ENCODE data around the gene WDR5.

Gene WDR5

GRCh38 chr9:134131471-134132207 is 4.2 kb upstream of the WDR5 start:
- in situ Hi-C loops (cut with MboI; ENCODE audit: low sequenced_read_pairs), result no loop called here

- in situ Hi-C loops (cut with MboI; ENCODE audit: low sequenced_read_pairs), result no loop called here
Measured at GRCh38 chr9:134132208-134132870, 3.5 kb upstream of the WDR5 start.

GRCh38 chr9:134134949-134135342 is 936 bp upstream of the WDR5 start:
- in situ Hi-C loops (cut with MboI; ENCODE audit: low sequenced_read_pairs), result no loop called here

GRCh38 chr9:134136118-134136995 is 475 bp downstream of the WDR5 start:
- in situ Hi-C loops (cut with MboI; ENCODE audit: low sequenced_read_pairs), result no loop called here

GRCh38 chr9:134136996-134137299 is 1.1 kb downstream of the WDR5 start:
- in situ Hi-C loops (cut with MboI; ENCODE audit: low sequenced_read_pairs), result no loop called here

- in situ Hi-C loops (cut with MboI; ENCODE audit: low sequenced_read_pairs), result no loop called here
Measured at GRCh38 chr9:134138292-134138691, 2.4 kb downstream of the WDR5 start.

- in situ Hi-C loops (cut with MboI; ENCODE audit: low sequenced_read_pairs), result no loop called here
Measured at GRCh38 chr9:134139081-134139480, 3.2 kb downstream of the WDR5 start.

GRCh38 chr9:134141906-134142305 is 6.0 kb downstream of the WDR5 start:
- in situ Hi-C loops (cut with MboI; ENCODE audit: low sequenced_read_pairs), result no loop called here

- in situ Hi-C loops (cut with MboI; ENCODE audit: low sequenced_read_pairs), result no loop called here
Measured at GRCh38 chr9:134144801-134145200, 8.9 kb downstream of the WDR5 start.

GRCh38 chr9:134145262-134145661 is 9.4 kb downstream of the WDR5 start:
- in situ Hi-C loops (cut with MboI; ENCODE audit: low sequenced_read_pairs), result no loop called here

- in situ Hi-C loops (cut with MboI; ENCODE audit: low sequenced_read_pairs), result no loop called here
Measured at GRCh38 chr9:134146774-134147493, 11.1 kb downstream of the WDR5 start.

GRCh38 chr9:134149380-134149779 is 13.5 kb downstream of the WDR5 start:
- in situ Hi-C loops (cut with MboI; ENCODE audit: low sequenced_read_pairs), result no loop called here

GRCh38 chr9:134150557-134151214 is 14.8 kb downstream of the WDR5 start:
- in situ Hi-C loops (cut with MboI; ENCODE audit: low sequenced_read_pairs), result no loop called here

- in situ Hi-C loops (cut with MboI; ENCODE audit: low sequenced_read_pairs), result no loop called here
Measured at GRCh38 chr9:134152022-134152448, 16.2 kb downstream of the WDR5 start.

- in situ Hi-C loops (cut with MboI; ENCODE audit: low sequenced_read_pairs), result no loop called here
Measured at GRCh38 chr9:134152488-134152887, 16.6 kb downstream of the WDR5 start.

GRCh38 chr9:134153450-134153849 is 17.6 kb downstream of the WDR5 start:
- in situ Hi-C loops (cut with MboI; ENCODE audit: low sequenced_read_pairs), result no loop called here

- in situ Hi-C loops (cut with MboI; ENCODE audit: low sequenced_read_pairs), result no loop called here
Measured at GRCh38 chr9:134154262-134154701, 18.4 kb downstream of the WDR5 start.

- in situ Hi-C loops (cut with MboI; ENCODE audit: low sequenced_read_pairs), result no loop called here
Measured at GRCh38 chr9:134155812-134156377, 20.0 kb downstream of the WDR5 start.

- in situ Hi-C loops (cut with MboI; ENCODE audit: low sequenced_read_pairs), result no loop called here
Measured at GRCh38 chr9:134156564-134157377, 20.9 kb downstream of the WDR5 start.
